ENCODE data around the gene SASH1. TPM values are rescaled to one million over a fixed set of nuclear protein-coding genes. Genes with fewer than 3 reads are reported as not detected.
A peak's percentile ranks its signal among the peaks of the same experiment; 100 is the strongest.

The SASH1 gene
- total RNA-seq, 1 donor from 2014 or later: 10.2 TPM

DNA sequence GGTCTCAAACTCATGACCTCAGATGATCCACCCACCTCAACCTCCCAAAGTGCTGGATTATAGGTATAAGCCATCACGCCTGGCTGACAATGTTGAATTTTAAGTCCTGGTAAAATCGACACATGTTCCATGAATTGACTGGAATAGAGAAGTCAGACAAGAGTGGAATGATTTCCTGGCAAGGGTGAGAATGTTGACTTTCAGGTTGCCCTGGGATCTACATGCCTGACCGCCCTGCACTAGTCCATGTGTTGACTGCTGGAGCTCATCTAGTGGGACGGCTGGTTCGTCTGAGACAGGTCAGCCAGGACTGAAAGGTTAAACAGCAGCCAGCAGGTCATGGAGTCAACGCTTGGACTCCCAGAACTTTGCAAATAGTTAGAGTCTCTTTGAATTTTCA lies 88.8 kb downstream of the SASH1 start:
- H3K4me2 ChIP-seq: no peak overlapping the region
- TF ChIP-seq, protein P1, sequence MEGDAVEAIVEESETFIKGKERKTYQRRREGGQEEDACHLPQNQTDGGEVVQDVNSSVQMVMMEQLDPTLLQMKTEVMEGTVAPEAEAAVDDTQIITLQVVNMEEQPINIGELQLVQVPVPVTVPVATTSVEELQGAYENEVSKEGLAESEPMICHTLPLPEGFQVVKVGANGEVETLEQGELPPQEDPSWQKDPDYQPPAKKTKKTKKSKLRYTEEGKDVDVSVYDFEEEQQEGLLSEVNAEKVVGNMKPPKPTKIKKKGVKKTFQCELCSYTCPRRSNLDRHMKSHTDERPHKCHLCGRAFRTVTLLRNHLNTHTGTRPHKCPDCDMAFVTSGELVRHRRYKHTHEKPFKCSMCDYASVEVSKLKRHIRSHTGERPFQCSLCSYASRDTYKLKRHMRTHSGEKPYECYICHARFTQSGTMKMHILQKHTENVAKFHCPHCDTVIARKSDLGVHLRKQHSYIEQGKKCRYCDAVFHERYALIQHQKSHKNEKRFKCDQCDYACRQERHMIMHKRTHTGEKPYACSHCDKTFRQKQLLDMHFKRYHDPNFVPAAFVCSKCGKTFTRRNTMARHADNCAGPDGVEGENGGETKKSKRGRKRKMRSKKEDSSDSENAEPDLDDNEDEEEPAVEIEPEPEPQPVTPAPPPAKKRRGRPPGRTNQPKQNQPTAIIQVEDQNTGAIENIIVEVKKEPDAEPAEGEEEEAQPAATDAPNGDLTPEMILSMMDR (IDR thresholded peaks at IDR 0.05): no peak
- TF ChIP-seq EZH2phosphoT487 (IDR thresholded peaks at IDR 0.05) (no peak), EZH2 (IDR thresholded peaks at IDR 0.05) (no peak)
- no peaks in the 10 kb centered on the region for H3K9me3 ChIP-seq (ENCODE audit: low read depth)
- no peaks in the 10 kb centered on the region for H3K27me3 Mint-ChIP-seq (ENCODE audit: insufficient read depth, low read depth)
- H3K4me3 ChIP-seq: no peak overlapping the region
- no peak overlapping the region for H3K27ac ChIP-seq
- H3K4me3 Mint-ChIP-seq: peak overlapping the region; percentile 57
- H3K27me3 ChIP-seq: no peaks in the 10 kb centered on the region
- no peaks in the 10 kb centered on the region for H3K36me3 ChIP-seq
- no peaks in the 10 kb centered on the region for H3K4me1 ChIP-seq
- H3K9ac ChIP-seq: no peak overlapping the region
- no peak overlapping the region for H3K27ac Mint-ChIP-seq
- H3F3A ChIP-seq (ENCODE audit: low read depth): no peaks in the 10 kb centered on the region
- H2AFZ ChIP-seq (replicated peaks): no peak overlapping the region
- peaks cover 8% of the 10 kb centered on the region for H3K36me3 Mint-ChIP-seq
- H3K9me3 Mint-ChIP-seq: no peaks in the 10 kb centered on the region
- no peak for DNase-seq (ENCODE audit: low spot score)
- H3K4me1 Mint-ChIP-seq: peaks cover 16% of the 10 kb centered on the region
- no peaks in the 10 kb centered on the region for H4K20me1 ChIP-seq (ENCODE audit: low read depth)
- H3K79me2 ChIP-seq (ENCODE audit: low read depth): no peaks in the 10 kb centered on the region

DNA sequence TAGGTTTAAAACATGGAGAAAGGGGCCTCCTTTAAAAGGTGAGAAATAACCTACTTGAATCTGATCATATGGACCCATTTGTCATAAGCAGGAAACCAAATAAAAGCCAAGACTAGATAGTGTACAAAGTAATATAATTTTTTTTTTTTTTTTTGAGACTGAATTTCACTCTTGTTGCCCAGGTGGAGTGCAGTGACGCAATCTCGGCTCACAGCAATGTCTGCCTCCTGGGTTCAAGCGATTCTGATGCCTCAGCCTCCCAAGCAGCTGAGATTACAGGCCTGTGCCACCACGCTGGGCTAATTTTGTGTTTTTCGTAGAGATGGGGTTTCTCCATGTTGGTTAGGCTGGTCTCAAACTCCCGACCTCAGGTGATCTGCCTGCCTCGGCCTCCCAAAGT lies 89.2 kb downstream of the SASH1 start:
- Histone ChIP-seq H4K20me1 (ENCODE audit: low read depth) (no peaks in the 10 kb centered on the region), H3K27me3 (no peaks in the 10 kb centered on the region), H3K9me3 (ENCODE audit: low read depth) (no peaks in the 10 kb centered on the region), H3K36me3 (no peaks in the 10 kb centered on the region), H2AFZ (replicated peaks) (no peak overlapping the region), H3K4me2 (no peak overlapping the region), H3K79me2 (ENCODE audit: low read depth) (no peaks in the 10 kb centered on the region), H3K9ac (no peak overlapping the region), H3K4me1 (no peaks in the 10 kb centered on the region), H3K4me3 (no peak overlapping the region), H3F3A (ENCODE audit: low read depth) (no peaks in the 10 kb centered on the region), H3K27ac (no peak overlapping the region)
- Mint-ChIP-seq H3K36me3 (peaks cover 6% of the 10 kb centered on the region), H3K9me3 (no peaks in the 10 kb centered on the region), H3K27ac (no peak overlapping the region), H3K4me3 (no peak overlapping the region), H3K4me1 (peaks cover 15% of the 10 kb centered on the region), H3K27me3 (ENCODE audit: insufficient read depth, low read depth) (no peaks in the 10 kb centered on the region)
- DNase-seq (ENCODE audit: low spot score): no peak
- TF ChIP-seq, protein P1 (IDR thresholded peaks at IDR 0.05): no peak
- no peak for TF ChIP-seq EZH2phosphoT487 (IDR thresholded peaks at IDR 0.05)
- TF ChIP-seq EZH2 (IDR thresholded peaks at IDR 0.05): no peak

DNA sequence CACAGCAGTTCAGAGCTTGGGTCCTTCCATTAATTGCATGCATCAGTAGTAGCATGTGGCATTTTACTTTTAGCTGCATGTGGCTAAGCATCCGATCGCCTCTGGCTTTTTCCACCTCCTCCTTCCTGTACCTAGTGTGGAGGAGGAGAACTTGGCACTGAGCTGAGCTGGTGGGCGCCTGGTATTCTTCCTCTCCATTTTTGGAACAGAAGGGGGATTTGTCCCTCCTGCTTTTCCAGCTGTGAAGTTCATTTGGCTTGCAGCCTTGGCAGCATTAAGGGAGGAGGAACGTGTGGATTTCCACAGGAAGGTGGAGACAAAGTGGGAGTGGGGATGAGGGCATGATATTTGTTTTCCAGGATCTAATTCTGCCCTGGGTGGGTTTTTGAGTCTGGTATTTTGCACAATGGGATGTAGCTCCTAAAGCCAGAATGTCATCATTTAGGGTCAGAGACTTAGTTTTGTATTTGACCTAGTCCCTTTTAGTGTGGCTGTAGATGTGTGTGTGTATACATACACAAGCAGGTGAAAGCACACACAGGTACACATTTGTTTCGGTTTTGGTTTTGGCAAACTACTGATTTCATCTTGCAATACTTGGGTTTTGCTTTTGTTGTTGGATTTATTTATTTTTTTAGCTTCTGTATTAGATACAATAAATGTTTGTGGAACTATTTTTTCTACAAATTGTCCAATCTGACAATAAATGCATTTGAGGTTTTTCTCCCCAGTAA lies 90.0 kb downstream of the SASH1 start:
- Histone ChIP-seq H3K27ac (no peak overlapping the region), H3K36me3 (no peaks in the 10 kb centered on the region), H3K27me3 (no peaks in the 10 kb centered on the region), H3K9ac (no peak overlapping the region), H3F3A (ENCODE audit: low read depth) (no peaks in the 10 kb centered on the region), H3K4me2 (no peak overlapping the region), H3K4me3 (no peak overlapping the region), H2AFZ (replicated peaks) (no peak overlapping the region), H3K9me3 (ENCODE audit: low read depth) (no peaks in the 10 kb centered on the region), H3K79me2 (ENCODE audit: low read depth) (no peaks in the 10 kb centered on the region), H4K20me1 (ENCODE audit: low read depth) (no peaks in the 10 kb centered on the region), H3K4me1 (no peaks in the 10 kb centered on the region)
- Mint-ChIP-seq H3K27me3 (ENCODE audit: insufficient read depth, low read depth) (no peaks in the 10 kb centered on the region), H3K4me3 (no peak overlapping the region), H3K9me3 (no peaks in the 10 kb centered on the region), H3K27ac (no peak overlapping the region), H3K4me1 (peaks cover 15% of the 10 kb centered on the region), H3K36me3 (peaks cover 6% of the 10 kb centered on the region)
- DNase-seq (ENCODE audit: low spot score): no peak
- TF ChIP-seq EZH2 (IDR thresholded peaks at IDR 0.05): no peak

DNA sequence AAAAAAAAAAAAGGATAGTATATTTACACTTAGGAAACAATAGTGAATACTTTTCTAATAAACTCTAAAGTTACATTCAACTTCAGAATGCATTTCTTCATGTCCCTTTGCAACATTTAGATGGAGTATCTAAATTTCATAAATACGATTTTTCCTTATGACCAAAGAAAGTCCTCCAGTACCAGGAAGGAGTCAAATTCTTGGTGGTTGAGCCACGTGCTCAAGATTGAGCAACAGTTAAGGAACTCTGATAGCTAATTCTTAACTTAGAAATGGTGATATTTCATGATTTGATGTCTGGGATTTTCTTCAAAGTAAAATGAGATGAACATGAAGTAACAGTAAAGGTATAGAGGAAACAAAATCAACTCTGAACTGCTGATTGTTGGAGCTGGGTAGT lies 92.7 kb downstream of the SASH1 start:
- Histone ChIP-seq H3K79me2 (ENCODE audit: low read depth) (no peaks in the 10 kb centered on the region), H3K4me3 (no peak overlapping the region), H3K36me3 (no peaks in the 10 kb centered on the region), H3K9me3 (ENCODE audit: low read depth) (no peaks in the 10 kb centered on the region), H3K27me3 (no peaks in the 10 kb centered on the region), H3K9ac (no peak overlapping the region), H3K27ac (no peak overlapping the region), H3K4me2 (no peak overlapping the region), H4K20me1 (ENCODE audit: low read depth) (no peaks in the 10 kb centered on the region), H2AFZ (replicated peaks) (no peak overlapping the region), H3K4me1 (no peaks in the 10 kb centered on the region), H3F3A (ENCODE audit: low read depth) (no peaks in the 10 kb centered on the region)
- peaks cover 19% of the 10 kb centered on the region for H3K4me1 Mint-ChIP-seq
- peaks cover 11% of the 10 kb centered on the region for H3K36me3 Mint-ChIP-seq
- H3K27me3 Mint-ChIP-seq (ENCODE audit: insufficient read depth, low read depth): no peaks in the 10 kb centered on the region
- DNase-seq (ENCODE audit: low spot score): no peak
- no peak overlapping the region for H3K27ac Mint-ChIP-seq
- TF ChIP-seq, protein P1 (IDR thresholded peaks at IDR 0.05): no peak
- no peak overlapping the region for H3K4me3 Mint-ChIP-seq
- no peaks in the 10 kb centered on the region for H3K9me3 Mint-ChIP-seq
